H1 (cell line): ENCODE measurements around the gene SLC25A12. TPM values are rescaled to one million over a fixed set of nuclear protein-coding genes. Genes with fewer than 3 reads are reported as not detected.

Source experiments
- BCL11A ChIP-seq, 2 experiments: IDR thresholded peaks; one replicate each; pipeline ENCODE4 v1.6.1; 2011; ENCODE audit warnings: low read depth in 2 of 2, low read length in 2 of 2, mild to moderate bottlenecking in 2 of 2
- CBX8 ChIP-seq: fragments of 300-800, 300-1000 bp; sonication (generic); IDR thresholded peaks from 2 replicates; pipeline ENCODE4 v1.7.1; 2016; ENCODE audit warnings: low read depth, low read length, borderline replicate concordance
- FOSL1 ChIP-seq: IDR thresholded peaks from 2 replicates; pipeline ENCODE4 v1.6.1; 2011; ENCODE audit warnings: mild to moderate bottlenecking, low read depth, low read length, moderate library complexity; ENCODE audit not compliant: insufficient read depth
- JUND ChIP-seq: IDR thresholded peaks from 2 replicates; pipeline ENCODE4 v1.6.1; 2011; ENCODE audit warnings: mild to moderate bottlenecking, improper control_type of control experiment, low read length
- polyA plus RNA-seq, 7 experiments: library from polyadenylated mRNA; depleted of rRNA in 3 of 7; stranded (reverse) in 5 of 7; unstranded in 2 of 7; fragments of >200 nt in 5 of 7; fragments of 200-250 nt in 2 of 7; gene quantifications; 1 replicate in 5 of 7; 2 replicates in 1 of 7; 4 replicates in 1 of 7; pipeline versions ENCODE4 v1.2.1 to v1.2.3, GENCODE V29; 2011 to 2013; ENCODE audit warnings: missing spikeins in 2 of 7, mixed read lengths in 2 of 7
- total RNA-seq: library from RNA; stranded (reverse); fragmentation: NEBNext Ultra II Directional; extraction: Animal tissue kit (Norgen Biotek cat#: 25700); gene quantifications from 2 replicates; pipeline ENCODE4 v1.2.1, GENCODE V29; 2021

SLC25A12 gene
- total and polyA plus RNA-seq, 2 of the 8 experiments (the other 6 are each of a cell fraction or from before 2014, with no cell fraction given) = 7.7 to 10.2 TPM

- no peak for TF ChIP-seq BCL11A (IDR thresholded peaks at IDR 0.05; ENCODE audit: low read depth in 2 of 2, low read length in 2 of 2)
- no peak for TF ChIP-seq CBX8
- no peak for TF ChIP-seq FOSL1
- no peak for TF ChIP-seq JUND
- TF ChIP-seq, all 59 proteins: peak for 0
Measured at GRCh38 chr2:171807831-171808393, 86.1 kb downstream of the SLC25A12 start (continued).
